Stomach (tissue), 9 donors: ENCODE measurements around the gene DLGAP1. TPM values are rescaled to one million over a fixed set of nuclear protein-coding genes. Genes with fewer than 3 reads are reported as not detected.

Source experiments
- DNase-seq, 2 donors: peaks; one replicate each; pipeline versions ENCODE4 v3.0.0 to v3.0.0-alpha.2; 2013 to 2019
- H3K27ac ChIP-seq, 5 donors: fragments of 200-600 bp in 4 of 5; sonication (generic) in 4 of 5; one replicate each; pipeline ENCODE4 v1.5.1; 2013 to 2019; ENCODE audit warnings: mild to moderate bottlenecking in 1 of 5, moderate library complexity in 1 of 5
- H3K27me3 ChIP-seq, 3 donors: fragments of 200-600 bp; sonication (generic); one replicate each; pipeline ENCODE4 v1.5.1; 2017 to 2019; ENCODE audit warnings: mixed run types in 1 of 3
- H3K36me3 ChIP-seq, 4 donors: fragments of 200-600 bp; sonication (generic); 1 replicate in 3 of 4; 2 replicates in 1 of 4; pipeline ENCODE4 v1.5.1; 2016 to 2019
- H3K4me1 ChIP-seq, 4 donors: fragments of 200-600 bp; sonication (generic); one replicate each; pipeline ENCODE4 v1.5.1; 2016 to 2019
- H3K4me3 ChIP-seq, 4 donors: fragments of 200-600 bp; sonication (generic) in 3 of 4; one replicate each; pipeline ENCODE4 v1.5.1; 2016 to 2019; ENCODE audit warnings: mild to moderate bottlenecking in 1 of 4
- H3K9me3 ChIP-seq, 4 donors: fragments of 200-600 bp; sonication (generic); one replicate each; pipeline ENCODE4 v1.5.1; 2016 to 2019
- EP300 ChIP-seq: sonication (generic); formaldehyde crosslinking; IDR thresholded peaks from one replicate; pipeline ENCODE4 v1.6.1; 2017; ENCODE audit warnings: antibody characterized with exemption
- POLR2A ChIP-seq, 4 donors: fragments of 450-650 bp; IDR thresholded peaks; one replicate each; pipeline ENCODE4 v1.6.1; 2016; ENCODE audit warnings: antibody characterized with exemption in 4 of 4, control low read depth in 2 of 4, mild to moderate bottlenecking in 1 of 4, moderate library complexity in 1 of 4
- POLR2AphosphoS5 ChIP-seq, 3 donors: sonication (generic); formaldehyde crosslinking; IDR thresholded peaks; one replicate each; pipeline ENCODE4 v1.6.1; 2016; ENCODE audit warnings: antibody characterized with exemption in 3 of 3
- WGBS, 5 donors: extraction: QIAGEN DNeasy Blood & Tissue Kit in 3 of 5; methylation state at CpG; one replicate each; pipeline versions ENCODE4 v1.1.5 to v1.1.7; 2013 to 2018; 5-methylcytosine and 5-hydroxymethylcytosine counted together
- intact Hi-C: fragments of 100-400 bp; cut with DNase I; formaldehyde crosslinking; loops from one replicate; pipeline ENCODE4 v1.15.1; 2023; ENCODE audit warnings: low total_unique reads
- polyA plus RNA-seq, 3 donors: library from polyadenylated mRNA; stranded (reverse); fragments of 200-250 nt; gene quantifications; one replicate each; pipeline ENCODE4 v1.2.3, GENCODE V29; 2013
- total RNA-seq, 5 donors: library from RNA; depleted of rRNA; stranded (reverse); fragments of >200 nt; gene quantifications; one replicate each; pipeline versions ENCODE4 v1.1.0 to v1.2.3, GENCODE V29; 2014 to 2016
- TF ChIP-seq, protein P1 (sequence below), 7 experiments: fragments of 450-650 bp in 4 of 7; fragments of 200-600 bp in 3 of 7; sonication (generic) in 3 of 7; IDR thresholded peaks; one replicate each; pipeline ENCODE4 v1.5.1; 2016 to 2019; ENCODE audit warnings: antibody characterized with exemption in 7 of 7, control low read depth in 2 of 7, mild to moderate bottlenecking in 1 of 7
- donor health status: healthy with polysubstance abuse.
- donor health status: Bipolar disorder and iron deficiency.
- donor health status: healthy.

DLGAP1 gene
- total and polyA plus RNA-seq, 8 donors = 0.06 to 7.0 (median 1.3) TPM; not detected in 1

DNA sequence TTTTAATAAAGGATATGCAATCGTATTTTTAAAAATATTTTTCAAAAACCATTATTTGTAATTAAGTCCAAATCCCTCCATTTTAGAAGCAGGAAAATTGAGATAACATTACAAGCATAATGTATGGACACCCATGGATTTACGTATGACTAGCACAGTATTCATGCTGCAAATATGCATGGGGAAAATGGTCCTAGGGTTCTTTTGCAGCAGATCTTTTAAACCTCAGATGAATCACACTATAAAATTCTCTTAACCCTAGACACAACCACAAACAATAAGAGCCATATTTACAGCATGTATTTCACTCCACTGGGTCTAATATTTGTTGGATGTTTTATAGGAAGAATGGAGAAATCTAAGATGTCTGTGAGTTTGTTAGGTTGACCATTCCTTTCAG is 551.8 kb downstream of the DLGAP1 start:
- H3K4me1 ChIP-seq = no peaks in the 10 kb centered on the region
- no peak overlapping the region for H3K27ac ChIP-seq
- DNase-seq = no peak
- H3K4me3 ChIP-seq = no peak overlapping the region
- 76 to 86% (median 81%) methylated on average over 2 of the region's 2 CpGs for WGBS, 5 donors
- intact Hi-C loops = no loop called here
- TF ChIP-seq, protein P1, sequence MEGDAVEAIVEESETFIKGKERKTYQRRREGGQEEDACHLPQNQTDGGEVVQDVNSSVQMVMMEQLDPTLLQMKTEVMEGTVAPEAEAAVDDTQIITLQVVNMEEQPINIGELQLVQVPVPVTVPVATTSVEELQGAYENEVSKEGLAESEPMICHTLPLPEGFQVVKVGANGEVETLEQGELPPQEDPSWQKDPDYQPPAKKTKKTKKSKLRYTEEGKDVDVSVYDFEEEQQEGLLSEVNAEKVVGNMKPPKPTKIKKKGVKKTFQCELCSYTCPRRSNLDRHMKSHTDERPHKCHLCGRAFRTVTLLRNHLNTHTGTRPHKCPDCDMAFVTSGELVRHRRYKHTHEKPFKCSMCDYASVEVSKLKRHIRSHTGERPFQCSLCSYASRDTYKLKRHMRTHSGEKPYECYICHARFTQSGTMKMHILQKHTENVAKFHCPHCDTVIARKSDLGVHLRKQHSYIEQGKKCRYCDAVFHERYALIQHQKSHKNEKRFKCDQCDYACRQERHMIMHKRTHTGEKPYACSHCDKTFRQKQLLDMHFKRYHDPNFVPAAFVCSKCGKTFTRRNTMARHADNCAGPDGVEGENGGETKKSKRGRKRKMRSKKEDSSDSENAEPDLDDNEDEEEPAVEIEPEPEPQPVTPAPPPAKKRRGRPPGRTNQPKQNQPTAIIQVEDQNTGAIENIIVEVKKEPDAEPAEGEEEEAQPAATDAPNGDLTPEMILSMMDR (IDR thresholded peaks at IDR 0.05) = no peak
- TF ChIP-seq POLR2A (IDR thresholded peaks at IDR 0.05) (no peak), EP300 (no peak)
- H3K36me3 ChIP-seq = no peaks in the 10 kb centered on the region
- H3K27me3 ChIP-seq = no peaks in the 10 kb centered on the region
- H3K9me3 ChIP-seq = no peaks in the 10 kb centered on the region

DNA sequence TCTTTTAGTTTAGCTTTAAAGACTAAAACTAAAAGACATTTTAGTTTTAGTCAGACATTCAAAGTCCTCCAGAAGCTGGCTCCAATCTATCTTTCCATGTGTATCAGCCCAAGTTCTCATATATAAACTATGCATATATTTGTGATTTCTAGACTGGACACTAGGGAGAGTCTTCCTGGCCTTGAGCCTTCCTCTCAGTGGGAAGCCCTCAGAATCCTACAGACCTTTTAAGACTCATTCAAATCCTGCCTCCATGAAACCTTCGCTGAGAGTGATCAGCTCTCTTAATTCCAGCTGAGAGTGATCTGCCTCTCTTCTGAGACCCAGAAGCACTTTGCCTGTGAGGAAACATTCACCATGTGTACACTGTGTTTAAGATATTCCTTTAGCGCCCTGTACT is 552.4 kb downstream of the DLGAP1 start:
- intact Hi-C loops = no loop called here

GRCh38 chr18:3901811-3902210 is 553.3 kb downstream of the DLGAP1 start:
- DNase-seq = no peak
- Histone ChIP-seq H3K9me3 (no peaks in the 10 kb centered on the region), H3K27ac (no peak overlapping the region), H3K27me3 (no peaks in the 10 kb centered on the region), H3K4me1 (no peaks in the 10 kb centered on the region), H3K36me3 (no peaks in the 10 kb centered on the region), H3K4me3 (no peak overlapping the region)
- TF ChIP-seq, protein P1 (IDR thresholded peaks at IDR 0.05) = no peak
- TF ChIP-seq POLR2A (IDR thresholded peaks at IDR 0.05) (no peak), EP300 (no peak)
- intact Hi-C loops = no loop called here
- 82 to 90% (median 88%) methylated on average over 2 of the region's 2 CpGs for WGBS, 5 donors

More for the DNA sequence above, 552.4 kb downstream of the DLGAP1 start:
- WGBS, 5 donors = 80 to 98% (median 92%) methylated on average over 2 of the region's 2 CpGs
- Histone ChIP-seq H3K27ac (no peak overlapping the region), H3K9me3 (no peaks in the 10 kb centered on the region), H3K4me3 (no peak overlapping the region), H3K4me1 (no peaks in the 10 kb centered on the region), H3K36me3 (no peaks in the 10 kb centered on the region), H3K27me3 (no peaks in the 10 kb centered on the region)
- DNase-seq = no peak
- TF ChIP-seq, protein P1 (IDR thresholded peaks at IDR 0.05) = no peak
- TF ChIP-seq POLR2AphosphoS5 (IDR thresholded peaks at IDR 0.05) = no peak
- TF ChIP-seq POLR2A (IDR thresholded peaks at IDR 0.05) = no peak
- no peak for TF ChIP-seq EP300

GRCh38 chr18:3901042-3901441 is 554.1 kb downstream of the DLGAP1 start:
- H3K4me3 ChIP-seq = no peak overlapping the region
- H3K9me3 ChIP-seq = no peaks in the 10 kb centered on the region
- intact Hi-C loops = no loop called here
- H3K4me1 ChIP-seq = no peaks in the 10 kb centered on the region
- no peak for DNase-seq
- no peaks in the 10 kb centered on the region for H3K36me3 ChIP-seq
- TF ChIP-seq, protein P1 (IDR thresholded peaks at IDR 0.05) = no peak
- TF ChIP-seq POLR2AphosphoS5 (IDR thresholded peaks at IDR 0.05) = no peak
- no peak for TF ChIP-seq EP300
- TF ChIP-seq POLR2A (IDR thresholded peaks at IDR 0.05) = no peak
- 86 to 94% (median 89%) methylated on average over 8 of the region's 8 CpGs for WGBS, 5 donors
- H3K27ac ChIP-seq = no peak overlapping the region
- H3K27me3 ChIP-seq = no peaks in the 10 kb centered on the region
